Skeletal muscle satellite cell (primary cell): Measurements from ENCODE around the gene CNTN4.

Source experiments
- H3K27me3 ChIP-seq: 2 replicates; pipeline ENCODE4 v1.7.0; 2013; ENCODE audit warnings: low read length; ENCODE audit not compliant: control insufficient read depth, insufficient read depth
- H3K36me3 ChIP-seq: 2 replicates; pipeline ENCODE4 v1.7.0; 2013; ENCODE audit warnings: mild to moderate bottlenecking, control low read depth, low read length; ENCODE audit not compliant: insufficient read depth
- H3K4me1 ChIP-seq: 2 replicates; pipeline ENCODE4 v1.7.0; 2013; ENCODE audit warnings: low read length; ENCODE audit not compliant: control insufficient read depth, insufficient read depth
- H3K4me2 ChIP-seq: 2 replicates; pipeline ENCODE4 v1.7.0; 2013; ENCODE audit warnings: mild to moderate bottlenecking, low read length
- H3K4me3 ChIP-seq: 2 replicates; pipeline ENCODE4 v1.7.0; 2013; ENCODE audit warnings: low read length
- H3K9ac ChIP-seq: 2 replicates; pipeline ENCODE4 v1.7.0; 2013; ENCODE audit warnings: mild to moderate bottlenecking, low read depth, low read length, moderate library complexity
- H3K9me3 ChIP-seq: replicated peaks from 2 replicates; pipeline ENCODE4 v1.7.0; 2013; ENCODE audit warnings: mild to moderate bottlenecking, control low read depth, low read length

Gene CNTN4

GRCh38 chr3:2360815-2361214 is 262.1 kb downstream of the CNTN4 start:
- Histone ChIP-seq H3K27me3 (no peaks in the 10 kb centered on the region), H3K4me3 (no peak overlapping the region), H3K4me2 (no peak overlapping the region), H3K36me3 (no peaks in the 10 kb centered on the region), H3K4me1 (no peaks in the 10 kb centered on the region), H3K9ac (no peak overlapping the region), H3K9me3 (peaks cover 3% of the 10 kb centered on the region)

GRCh38 chr3:2362122-2362521 is 263.5 kb downstream of the CNTN4 start:
- H3K9ac ChIP-seq: no peak overlapping the region

GRCh38 chr3:2363854-2364253 is 265.2 kb downstream of the CNTN4 start:
- H3K4me2 ChIP-seq: no peak overlapping the region
- no peaks in the 10 kb centered on the region for H3K27me3 ChIP-seq
- no peaks in the 10 kb centered on the region for H3K36me3 ChIP-seq
- H3K9ac ChIP-seq: no peak overlapping the region
- H3K4me1 ChIP-seq: no peaks in the 10 kb centered on the region
- H3K9me3 ChIP-seq: peaks cover 3% of the 10 kb centered on the region
- no peak overlapping the region for H3K4me3 ChIP-seq

More at GRCh38 chr3:2362122-2362521, 263.5 kb downstream of the CNTN4 start:
- H3K27me3 ChIP-seq: no peaks in the 10 kb centered on the region
- no peaks in the 10 kb centered on the region for H3K4me1 ChIP-seq
- H3K36me3 ChIP-seq: no peaks in the 10 kb centered on the region
- H3K9me3 ChIP-seq: peaks cover 3% of the 10 kb centered on the region
- no peak overlapping the region for H3K4me2 ChIP-seq
- no peak overlapping the region for H3K4me3 ChIP-seq

GRCh38 chr3:2370317-2370716 is 271.7 kb downstream of the CNTN4 start:
- no peaks in the 10 kb centered on the region for H3K27me3 ChIP-seq
- H3K9me3 ChIP-seq: peaks cover 8% of the 10 kb centered on the region
- no peaks in the 10 kb centered on the region for H3K4me1 ChIP-seq
- H3K9ac ChIP-seq: no peak overlapping the region
- no peak overlapping the region for H3K4me2 ChIP-seq
- no peak overlapping the region for H3K4me3 ChIP-seq
- H3K36me3 ChIP-seq: no peaks in the 10 kb centered on the region

GRCh38 chr3:2372306-2372705 is 273.6 kb downstream of the CNTN4 start:
- Histone ChIP-seq H3K9me3 (peaks cover 9% of the 10 kb centered on the region), H3K4me1 (no peaks in the 10 kb centered on the region), H3K4me3 (no peak overlapping the region), H3K9ac (no peak overlapping the region), H3K36me3 (no peaks in the 10 kb centered on the region), H3K4me2 (no peak overlapping the region), H3K27me3 (no peaks in the 10 kb centered on the region)

GRCh38 chr3:2375376-2375775 is 276.7 kb downstream of the CNTN4 start:
- Histone ChIP-seq H3K4me2 (no peak overlapping the region), H3K4me3 (no peak overlapping the region), H3K36me3 (no peaks in the 10 kb centered on the region), H3K4me1 (no peaks in the 10 kb centered on the region), H3K9me3 (peaks cover 9% of the 10 kb centered on the region), H3K27me3 (no peaks in the 10 kb centered on the region), H3K9ac (no peak overlapping the region)

- Histone ChIP-seq H3K36me3 (no peaks in the 10 kb centered on the region), H3K4me1 (no peaks in the 10 kb centered on the region), H3K4me3 (no peak overlapping the region), H3K9me3 (peaks cover 5% of the 10 kb centered on the region), H3K27me3 (no peaks in the 10 kb centered on the region), H3K4me2 (no peak overlapping the region), H3K9ac (no peak overlapping the region)
These were observed 278.6 kb downstream of the CNTN4 start for GRCh38 chr3:2377281-2377680.

DNA sequence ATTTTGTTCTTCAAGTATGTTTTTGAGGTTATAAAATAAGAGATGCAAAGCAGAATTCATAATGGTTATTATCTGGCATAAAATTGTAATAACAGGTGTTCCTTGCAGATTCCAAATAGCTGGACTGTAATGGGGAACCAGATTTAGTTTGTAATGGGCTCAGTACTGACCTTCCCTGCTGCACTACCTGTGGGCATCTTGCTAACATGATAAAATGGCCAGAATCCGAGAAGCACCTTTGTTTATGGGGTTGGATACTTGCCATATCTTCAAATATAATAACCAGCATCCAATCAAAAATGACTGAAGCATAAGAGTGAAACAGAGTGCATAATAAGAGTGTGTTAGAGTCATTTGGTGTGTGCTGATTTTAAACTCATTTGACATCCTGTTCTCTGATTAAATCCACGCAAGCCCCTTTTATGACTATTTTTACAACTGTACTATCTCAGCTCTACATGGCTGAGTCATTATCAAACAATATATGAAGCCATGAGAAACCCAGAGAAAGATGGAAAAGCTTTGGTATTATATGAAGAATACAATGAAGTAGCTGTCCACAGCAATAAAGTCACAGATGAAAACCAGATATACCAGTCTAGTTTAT is 292.4 kb downstream of the CNTN4 start:
- H3K9ac ChIP-seq: no peak overlapping the region
- H3K27me3 ChIP-seq: no peaks in the 10 kb centered on the region
- no peaks in the 10 kb centered on the region for H3K4me1 ChIP-seq
- H3K4me2 ChIP-seq: no peak overlapping the region
- peaks cover 2% of the 10 kb centered on the region for H3K9me3 ChIP-seq
- H3K4me3 ChIP-seq: no peak overlapping the region
- H3K36me3 ChIP-seq: no peaks in the 10 kb centered on the region

- no peak overlapping the region for H3K4me2 ChIP-seq
- H3K9me3 ChIP-seq: peaks cover 5% of the 10 kb centered on the region
- H3K4me1 ChIP-seq: no peaks in the 10 kb centered on the region
- no peaks in the 10 kb centered on the region for H3K36me3 ChIP-seq
- no peak overlapping the region for H3K9ac ChIP-seq
- H3K4me3 ChIP-seq: no peak overlapping the region
- H3K27me3 ChIP-seq: no peaks in the 10 kb centered on the region
These were observed 293.2 kb downstream of the CNTN4 start for GRCh38 chr3:2391896-2392295.

DNA sequence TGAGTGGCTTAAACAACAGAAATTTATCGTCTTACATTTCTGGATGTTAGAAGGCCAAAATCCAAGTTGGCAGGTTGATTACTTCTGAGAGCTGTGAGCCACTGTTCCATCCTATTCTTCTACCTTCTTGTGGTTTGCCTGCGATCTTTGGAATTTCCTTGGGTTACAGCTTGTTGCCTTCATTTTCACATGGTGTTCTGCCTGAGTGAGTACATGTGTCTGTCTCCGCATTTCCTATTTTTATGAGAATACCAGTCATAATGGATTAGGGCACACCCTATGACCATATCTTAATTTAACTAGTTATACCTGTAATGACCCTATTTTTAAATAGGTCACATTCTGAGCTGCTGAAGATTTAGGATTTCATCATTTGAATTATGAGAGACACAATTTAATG is 294.3 kb downstream of the CNTN4 start:
- no peak overlapping the region for H3K4me3 ChIP-seq
- H3K27me3 ChIP-seq: no peaks in the 10 kb centered on the region
- H3K9ac ChIP-seq: no peak overlapping the region
- H3K36me3 ChIP-seq: no peaks in the 10 kb centered on the region
- no peaks in the 10 kb centered on the region for H3K4me1 ChIP-seq
- peaks cover 5% of the 10 kb centered on the region for H3K9me3 ChIP-seq
- no peak overlapping the region for H3K4me2 ChIP-seq

DNA sequence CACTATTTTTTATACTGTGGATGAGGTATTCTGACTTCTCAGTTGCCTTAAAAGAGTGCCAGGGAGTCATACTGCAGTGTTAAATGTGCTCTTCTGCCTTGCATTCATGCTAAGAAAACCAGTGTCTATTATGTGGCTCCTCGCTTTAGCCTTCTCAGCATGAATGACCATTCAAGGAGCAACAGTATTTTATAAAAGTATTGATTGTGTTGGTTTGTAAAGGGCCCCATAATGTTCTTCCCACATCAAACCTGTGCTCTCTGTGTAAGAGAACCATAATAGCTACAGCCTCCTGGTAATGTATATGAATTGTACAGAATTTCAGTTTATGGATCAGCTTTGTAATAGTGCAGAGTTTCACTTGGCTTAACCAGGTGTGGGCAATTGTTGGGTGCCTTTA is 316.4 kb downstream of the CNTN4 start:
- no peaks in the 10 kb centered on the region for H3K27me3 ChIP-seq
- no peaks in the 10 kb centered on the region for H3K4me1 ChIP-seq
- H3K9me3 ChIP-seq: peaks cover 3% of the 10 kb centered on the region
- H3K4me3 ChIP-seq: no peak overlapping the region
- no peak overlapping the region for H3K9ac ChIP-seq
- H3K36me3 ChIP-seq: no peaks in the 10 kb centered on the region
- H3K4me2 ChIP-seq: no peak overlapping the region

GRCh38 chr3:2420919-2421318 is 322.3 kb downstream of the CNTN4 start:
- no peak overlapping the region for H3K9ac ChIP-seq

More at GRCh38 chr3:2420919-2421318, 322.3 kb downstream of the CNTN4 start:
- no peak overlapping the region for H3K4me3 ChIP-seq
- no peaks in the 10 kb centered on the region for H3K4me1 ChIP-seq
- no peak overlapping the region for H3K4me2 ChIP-seq
- no peaks in the 10 kb centered on the region for H3K36me3 ChIP-seq
- peaks cover 7% of the 10 kb centered on the region for H3K9me3 ChIP-seq
- H3K27me3 ChIP-seq: no peaks in the 10 kb centered on the region
